ENCODE results near the gene NLRP13. TPM values are rescaled to one million over a fixed set of nuclear protein-coding genes. Genes with fewer than 3 reads are reported as not detected.

NLRP13 gene
- polyA plus RNA-seq, 1 donor (not counting 4 experiments of a cell fraction or from before 2014, with no cell fraction given) = not detected

GRCh38 chr19:55959996-55960675 lies 28.0 kb upstream of the NLRP13 start:
- Histone ChIP-seq H3K9me3 (ENCODE audit: control insufficient read depth, low read depth, low read length) (peaks cover 7% of the 10 kb centered on the region), H3K27me3 (ENCODE audit: control insufficient read depth, extremely low read depth, insufficient read depth, low read length) (no peaks in the 10 kb centered on the region), H3K27ac (ENCODE audit: control insufficient read depth, insufficient read depth, low read length) (no peak overlapping the region), H3K79me2 (ENCODE audit: control insufficient read depth, insufficient read depth, low read length) (no peaks in the 10 kb centered on the region), H3K36me3 (ENCODE audit: control insufficient read depth in 2 of 2, extremely low read depth in 1 of 2, insufficient read depth in 2 of 2, low read length in 2 of 2) (no peaks in the 10 kb centered on the region), H3K4me2 (ENCODE audit: control insufficient read depth, extremely low read depth, insufficient read depth, low read depth, low read length) (no peak overlapping the region), H3K4me3 (ENCODE audit: control insufficient read depth in 2 of 3, extremely low read depth in 1 of 3, insufficient read depth in 2 of 3, low read depth in 1 of 3, low read length in 3 of 3) (no peak overlapping the region), H3K9ac (ENCODE audit: control insufficient read depth, extremely low read depth, insufficient read depth, low read length) (no peak overlapping the region), H2AFZ (ENCODE audit: control insufficient read depth, low read length) (no peak overlapping the region), H3K9me1 (ENCODE audit: control insufficient read depth, extremely low read depth, insufficient read depth, low read length) (no peaks in the 10 kb centered on the region), H3K4me1 (ENCODE audit: control insufficient read depth, extremely low read depth, insufficient read depth, low read length) (no peaks in the 10 kb centered on the region), H4K20me1 (ENCODE audit: control insufficient read depth, extremely low read depth, insufficient read depth, low read length) (no peaks in the 10 kb centered on the region)
- no peak for FAIRE-seq
- DNase-seq (ENCODE audit: low read depth, low spot score) = no peak
- TF ChIP-seq EZH2 (IDR thresholded peaks at IDR 0.05; ENCODE audit: low read length) (no peak), CTCF (optimal IDR thresholded peaks at IDR 0.05 in 1 of 3, IDR thresholded peaks at IDR 0.05 in 1 of 3, conservative IDR thresholded peaks at IDR 0.05 in 1 of 3; ENCODE audit: extremely low read depth in 1 of 3, insufficient read depth in 2 of 3, low read length in 3 of 3) (no peak)
- dilution Hi-C loops (cut with MboI; ENCODE audit: extremely low pct_ligation_motif_present, low sequenced_read_pairs) = no loop called here

GRCh38 chr19:55958356-55958755 lies 26.2 kb upstream of the NLRP13 start:
- DNase-seq (ENCODE audit: low read depth, low spot score) (no peak), FAIRE-seq (no peak)
- no peaks in the 10 kb centered on the region for H3K4me1 ChIP-seq (ENCODE audit: control insufficient read depth, extremely low read depth, insufficient read depth, low read length)
- peaks cover 10% of the 10 kb centered on the region for H3K9me3 ChIP-seq (ENCODE audit: control insufficient read depth, low read depth, low read length)
- no peak overlapping the region for H3K9ac ChIP-seq (ENCODE audit: control insufficient read depth, extremely low read depth, insufficient read depth, low read length)
- H2AFZ ChIP-seq (ENCODE audit: control insufficient read depth, low read length) = no peak overlapping the region
- no peaks in the 10 kb centered on the region for H3K79me2 ChIP-seq (ENCODE audit: control insufficient read depth, insufficient read depth, low read length)
- no peaks in the 10 kb centered on the region for H4K20me1 ChIP-seq (ENCODE audit: control insufficient read depth, extremely low read depth, insufficient read depth, low read length)
- TF ChIP-seq EZH2 (IDR thresholded peaks at IDR 0.05; ENCODE audit: low read length) (no peak), CTCF (optimal IDR thresholded peaks at IDR 0.05 in 1 of 3, IDR thresholded peaks at IDR 0.05 in 1 of 3, conservative IDR thresholded peaks at IDR 0.05 in 1 of 3; ENCODE audit: extremely low read depth in 1 of 3, insufficient read depth in 2 of 3, low read length in 3 of 3) (no peak)
- H3K27me3 ChIP-seq (ENCODE audit: control insufficient read depth, extremely low read depth, insufficient read depth, low read length) = no peaks in the 10 kb centered on the region
- no peaks in the 10 kb centered on the region for H3K36me3 ChIP-seq (ENCODE audit: control insufficient read depth in 2 of 2, extremely low read depth in 1 of 2, insufficient read depth in 2 of 2, low read length in 2 of 2)
- no peaks in the 10 kb centered on the region for H3K9me1 ChIP-seq (ENCODE audit: control insufficient read depth, extremely low read depth, insufficient read depth, low read length)
- H3K4me3 ChIP-seq (ENCODE audit: control insufficient read depth in 2 of 3, extremely low read depth in 1 of 3, insufficient read depth in 2 of 3, low read depth in 1 of 3, low read length in 3 of 3) = no peak overlapping the region
- H3K27ac ChIP-seq (ENCODE audit: control insufficient read depth, insufficient read depth, low read length) = no peak overlapping the region
- dilution Hi-C loops (cut with MboI; ENCODE audit: extremely low pct_ligation_motif_present, low sequenced_read_pairs) = no loop called here
- H3K4me2 ChIP-seq (ENCODE audit: control insufficient read depth, extremely low read depth, insufficient read depth, low read depth, low read length) = no peak overlapping the region

Measured in keratinocyte (primary cell).